T-helper 2 cell treated with Interferon-gamma antibody and Interleukin-4, amounts not matched to agents 5 μg/mL and 100 μg/mL, for 36 hours (primary cell): ENCODE measurements around the gene SGCE.

Experiments used
- DNase-seq: peaks from one replicate; pipeline ENCODE4 v3.0.0; 2021; ENCODE audit warnings: low spot score
- H3K27ac Mint-ChIP-seq: one replicate; pipeline ENCODE4 v1.8.0; 2021; ENCODE audit warnings: mild to moderate bottlenecking, mixed read lengths
- H3K27me3 Mint-ChIP-seq: one replicate; pipeline ENCODE4 v1.8.0; 2021; ENCODE audit warnings: low read depth, mixed read lengths
- H3K36me3 Mint-ChIP-seq: one replicate; pipeline ENCODE4 v1.8.0; 2021; ENCODE audit warnings: low read depth, mixed read lengths
- H3K4me1 Mint-ChIP-seq: one replicate; pipeline ENCODE4 v1.8.0; 2021; ENCODE audit warnings: low read depth, mixed read lengths
- H3K4me3 Mint-ChIP-seq: one replicate; pipeline ENCODE4 v1.8.0; 2022; ENCODE audit warnings: mild to moderate bottlenecking, moderate library complexity, mixed read lengths
- H3K9me3 Mint-ChIP-seq: one replicate; pipeline ENCODE4 v1.8.0; 2021; ENCODE audit warnings: mixed read lengths

Gene SGCE

GRCh38 chr7:94559972-94560371 lies 96.0 kb downstream of the SGCE start:
- Mint-ChIP-seq H3K9me3 (no peaks in the 10 kb centered on the region), H3K4me1 (no peaks in the 10 kb centered on the region), H3K27me3 (no peaks in the 10 kb centered on the region), H3K36me3 (peaks cover 9% of the 10 kb centered on the region), H3K27ac (no peak overlapping the region), H3K4me3 (no peak overlapping the region)
- no peak for DNase-seq

- H3K4me3 Mint-ChIP-seq: no peak overlapping the region
Measured at GRCh38 chr7:94557215-94557614, 98.7 kb downstream of the SGCE start.

GRCh38 chr7:94556028-94556427 lies 99.9 kb downstream of the SGCE start:
- Mint-ChIP-seq H3K4me1 (no peaks in the 10 kb centered on the region), H3K27ac (no peak overlapping the region), H3K27me3 (no peaks in the 10 kb centered on the region), H3K4me3 (no peak overlapping the region), H3K36me3 (peaks cover 14% of the 10 kb centered on the region), H3K9me3 (no peaks in the 10 kb centered on the region)
- no peak for DNase-seq

More at GRCh38 chr7:94557215-94557614, 98.7 kb downstream of the SGCE start:
- no peaks in the 10 kb centered on the region for H3K27me3 Mint-ChIP-seq
- no peaks in the 10 kb centered on the region for H3K9me3 Mint-ChIP-seq
- DNase-seq: no peak
- no peaks in the 10 kb centered on the region for H3K4me1 Mint-ChIP-seq
- H3K36me3 Mint-ChIP-seq: peaks cover 12% of the 10 kb centered on the region
- no peak overlapping the region for H3K27ac Mint-ChIP-seq

- Mint-ChIP-seq H3K36me3 (peaks cover 13% of the 10 kb centered on the region), H3K4me3 (no peak overlapping the region), H3K4me1 (no peaks in the 10 kb centered on the region), H3K27me3 (no peaks in the 10 kb centered on the region), H3K27ac (no peak overlapping the region), H3K9me3 (no peaks in the 10 kb centered on the region)
- DNase-seq: no peak
Measured at GRCh38 chr7:94547126-94547525, 108.8 kb downstream of the SGCE start.

GRCh38 chr7:94540428-94540827 lies 115.5 kb downstream of the SGCE start:
- no peaks in the 10 kb centered on the region for H3K9me3 Mint-ChIP-seq
- no peak overlapping the region for H3K27ac Mint-ChIP-seq
- DNase-seq: no peak
- H3K4me1 Mint-ChIP-seq: no peaks in the 10 kb centered on the region
- H3K36me3 Mint-ChIP-seq: peaks cover 13% of the 10 kb centered on the region
- no peaks in the 10 kb centered on the region for H3K27me3 Mint-ChIP-seq
- no peak overlapping the region for H3K4me3 Mint-ChIP-seq
